H9 (cell line): ENCODE data around the gene NTSR1. TPM values are rescaled to one million over a fixed set of nuclear protein-coding genes. Genes with fewer than 3 reads are reported as not detected.

ENCODE experiments used
- DNase-seq: peaks from one replicate; pipeline ENCODE4 v3.0.0-alpha.2; 2017
- H2AFZ ChIP-seq: one replicate; pipeline ENCODE4 v1.6.1; 2013; ENCODE audit warnings: mild to moderate bottlenecking, low read length, control low read depth, moderate library complexity
- H2AK5ac ChIP-seq: 2 replicates; pipeline ENCODE4 v1.6.1; 2013; ENCODE audit warnings: low read length, control low read depth, mixed read lengths; ENCODE audit not compliant: insufficient read length
- H2BK120ac ChIP-seq: one replicate; pipeline ENCODE4 v1.6.1; 2013; ENCODE audit warnings: low read depth, mild to moderate bottlenecking, low read length, control low read depth, inconsistent platforms; ENCODE audit not compliant: poor library complexity, severe bottlenecking
- H2BK12ac ChIP-seq: 2 replicates; pipeline ENCODE4 v1.6.1; 2013; ENCODE audit warnings: low read length, control low read depth, mixed read lengths, low read depth; ENCODE audit not compliant: insufficient read length
- H2BK15ac ChIP-seq: 2 replicates; pipeline ENCODE4 v1.6.1; 2013; ENCODE audit warnings: low read depth, low read length, control low read depth
- H2BK20ac ChIP-seq: one replicate; pipeline ENCODE4 v1.6.1; 2013; ENCODE audit warnings: low read depth, mild to moderate bottlenecking, low read length, control low read depth, inconsistent platforms; ENCODE audit not compliant: poor library complexity, severe bottlenecking
- H2BK5ac ChIP-seq: 2 replicates; pipeline ENCODE4 v1.6.1; 2013; ENCODE audit warnings: low read length, control low read depth, mixed read lengths; ENCODE audit not compliant: insufficient read length
- H3K14ac ChIP-seq: 2 replicates; pipeline ENCODE4 v1.6.1; 2013; ENCODE audit warnings: low read length, control low read depth; ENCODE audit not compliant: insufficient read depth
- H3K18ac ChIP-seq: 2 replicates; pipeline ENCODE4 v1.6.1; 2013; ENCODE audit warnings: low read depth, mild to moderate bottlenecking, mixed read lengths, low read length, control low read depth; ENCODE audit not compliant: insufficient read length
- H3K23ac ChIP-seq: 2 replicates; pipeline ENCODE4 v1.6.1; 2013; ENCODE audit warnings: low read length, control low read depth, mixed read lengths, low read depth; ENCODE audit not compliant: insufficient read length
- H3K23me2 ChIP-seq: 2 replicates; pipeline ENCODE4 v1.6.1; 2013; ENCODE audit warnings: low read depth, mild to moderate bottlenecking, mixed read lengths, low read length, control low read depth; ENCODE audit not compliant: insufficient read length, poor library complexity, severe bottlenecking
- H3K27ac ChIP-seq: 2 replicates; pipeline ENCODE4 v1.5.1; 2013; ENCODE audit warnings: low read length, control low read depth, mixed read lengths, low read depth; ENCODE audit not compliant: insufficient read length
- H3K27me3 ChIP-seq: 2 replicates; pipeline ENCODE4 v1.6.1; 2013; ENCODE audit warnings: low read length, control low read depth, inconsistent platforms; ENCODE audit not compliant: insufficient read depth
- H3K4ac ChIP-seq: 2 replicates; pipeline ENCODE4 v1.6.1; 2013; ENCODE audit warnings: low read depth, mild to moderate bottlenecking, control low read depth, inconsistent platforms, low read length, moderate library complexity
- H3K4me1 ChIP-seq: 2 replicates; pipeline ENCODE4 v1.6.1; 2013; ENCODE audit warnings: low read length, control low read depth, inconsistent platforms; ENCODE audit not compliant: insufficient read depth
- H3K4me2 ChIP-seq: 2 replicates; pipeline ENCODE4 v1.6.1; 2013; ENCODE audit warnings: low read length, control low read depth, mixed read lengths; ENCODE audit not compliant: insufficient read length, insufficient read depth
- H3K56ac ChIP-seq: 2 replicates; pipeline ENCODE4 v1.6.1; 2013; ENCODE audit warnings: low read depth, mild to moderate bottlenecking, mixed read lengths, low read length, control low read depth; ENCODE audit not compliant: insufficient read length
- H3K79me1 ChIP-seq: 2 replicates; pipeline ENCODE4 v1.6.1; 2013; ENCODE audit warnings: low read depth, mild to moderate bottlenecking, moderate library complexity, low read length, control low read depth, inconsistent platforms; ENCODE audit not compliant: insufficient read depth, poor library complexity, severe bottlenecking
- H3K79me2 ChIP-seq: 2 replicates; pipeline ENCODE4 v1.6.1; 2013; ENCODE audit warnings: low read length, control low read depth, inconsistent platforms; ENCODE audit not compliant: insufficient read depth
- H3K9ac ChIP-seq: 2 replicates; pipeline ENCODE4 v1.6.1; 2013; ENCODE audit warnings: low read length, control low read depth, mixed read lengths; ENCODE audit not compliant: insufficient read length; ENCODE audit errors: extremely low read depth
- H3K9me3 ChIP-seq: one replicate; pipeline ENCODE4 v1.6.1; 2013; ENCODE audit warnings: low read depth, low read length, inconsistent platforms; ENCODE audit not compliant: control insufficient read depth
- H3T11ph ChIP-seq: one replicate; pipeline ENCODE4 v1.6.1; 2013; ENCODE audit warnings: mild to moderate bottlenecking, low read length, control low read depth, inconsistent platforms
- H4K20me1 ChIP-seq: one replicate; pipeline ENCODE4 v1.6.1; 2013; ENCODE audit not compliant: control insufficient read depth, insufficient read length, insufficient read depth
- H4K5ac ChIP-seq: 2 replicates; pipeline ENCODE4 v1.6.1; 2013; ENCODE audit warnings: low read depth, mild to moderate bottlenecking, mixed read lengths, low read length, control low read depth; ENCODE audit not compliant: insufficient read length
- H4K8ac ChIP-seq: replicated peaks from 2 replicates; pipeline ENCODE4 v1.6.1; 2013; ENCODE audit warnings: low read length, control low read depth, mixed read lengths, low read depth; ENCODE audit not compliant: insufficient read length
- H4K91ac ChIP-seq: 2 replicates; pipeline ENCODE4 v1.6.1; 2013; ENCODE audit warnings: low read depth, mild to moderate bottlenecking, moderate library complexity, mixed read lengths, low read length, control low read depth; ENCODE audit not compliant: insufficient read length
- H3K27ac Mint-ChIP-seq, 3 experiments: 2 replicates in 2 of 3; 3 replicates in 1 of 3; pipeline ENCODE4 v1.8.0; 2020 to 2021; ENCODE audit warnings: mixed read lengths in 3 of 3, mild to moderate bottlenecking in 1 of 3, moderate library complexity in 1 of 3
- H3K27me3 Mint-ChIP-seq: 2 replicates; pipeline ENCODE4 v1.8.0; 2021; ENCODE audit warnings: low read depth, mild to moderate bottlenecking, moderate library complexity, mixed read lengths
- H3K36me3 Mint-ChIP-seq, 3 experiments: 2 replicates in 2 of 3; 3 replicates in 1 of 3; pipeline ENCODE4 v1.8.0; 2020 to 2021; ENCODE audit warnings: low read depth in 3 of 3, mixed read lengths in 3 of 3; ENCODE audit not compliant: insufficient read depth in 1 of 3
- H3K4me1 Mint-ChIP-seq, 2 experiments: 2 replicates each; pipeline ENCODE4 v1.8.0; 2020; ENCODE audit warnings: mixed read lengths in 2 of 2
- H3K4me3 Mint-ChIP-seq, 2 experiments: 2 replicates in 1 of 2; 3 replicates in 1 of 2; pipeline ENCODE4 v1.8.0; 2020 to 2021; ENCODE audit warnings: mild to moderate bottlenecking in 2 of 2, mixed read lengths in 2 of 2, moderate library complexity in 1 of 2
- H3K9me3 Mint-ChIP-seq, 2 experiments: 2 replicates in 1 of 2; 3 replicates in 1 of 2; pipeline ENCODE4 v1.8.0; 2020; ENCODE audit warnings: mild to moderate bottlenecking in 2 of 2, mixed read lengths in 2 of 2, moderate library complexity in 1 of 2
- CTCF ChIP-seq: fragments of 200-600 bp; sonication (generic); conservative IDR thresholded peaks from 3 replicates; pipeline ENCODE4 v1.8.0; 2021; ENCODE audit warnings: antibody characterized with exemption, mild to moderate bottlenecking
- WGBS: extraction: QIAGEN DNeasy Blood & Tissue Kit; methylation state at CpG from one replicate; pipeline ENCODE4 v1.1.7; 2013; ENCODE audit warnings: missing lambda C conversion rate, low lambda C conversion rate, mixed read lengths; ENCODE audit not compliant: insufficient read length; ENCODE audit errors: extremely low coverage; 5-methylcytosine and 5-hydroxymethylcytosine counted together
- total RNA-seq: library from RNA; stranded (reverse); gene quantifications from 2 replicates; pipeline ENCODE4 v1.2.1, GENCODE V29; 2021

NTSR1 gene
- total RNA-seq, 1 experiment from 2014 or later = 0.11 TPM

GRCh38 chr20:62790075-62790474 lies 81.4 kb downstream of the NTSR1 start:
- Histone ChIP-seq H3K23me2 (no peaks in the 10 kb centered on the region), H3K23ac (no peak overlapping the region), H3K56ac (no peak overlapping the region), H4K91ac (no peak overlapping the region), H3K4me1 (no peaks in the 10 kb centered on the region), H3K14ac (no peak overlapping the region), H3K9me3 (no peaks in the 10 kb centered on the region), H3T11ph (no peak overlapping the region), H3K27me3 (no peaks in the 10 kb centered on the region), H2AK5ac (no peak overlapping the region), H3K4me2 (no peak overlapping the region), H2BK12ac (no peak overlapping the region), H2BK120ac (no peak overlapping the region), H2BK20ac (no peak overlapping the region), H2BK15ac (no peak overlapping the region), H3K79me2 (no peaks in the 10 kb centered on the region), H3K4ac (no peak overlapping the region), H3K27ac (no peak overlapping the region), H4K20me1 (no peaks in the 10 kb centered on the region), H3K9ac (no peak overlapping the region), H3K79me1 (no peaks in the 10 kb centered on the region), H2AFZ (no peak overlapping the region), H2BK5ac (no peak overlapping the region), H4K8ac (no peak overlapping the region), H3K18ac (no peak overlapping the region), H4K5ac (no peak overlapping the region)
- DNase-seq = no peak
- no CpG with 5 or more reads among the region's 12 CpGs for WGBS
- Mint-ChIP-seq H3K27ac (no peak overlapping the region), H3K4me3 (no peak overlapping the region), H3K9me3 (no peaks in the 10 kb centered on the region; a peak in 1 of 5 replicates), H3K27me3 (peaks cover 34% of the 10 kb centered on the region), H3K36me3 (no peaks in the 10 kb centered on the region), H3K4me1 (peaks cover 8 to 17% of the 10 kb centered on the region in 2 experiments)
- TF ChIP-seq CTCF = no peak
